Activated CD8-positive, alpha-beta T cell treated with anti-CD3 and anti-CD28 coated beads for 36 hours (primary cell): ENCODE measurements around the gene TEX51. TPM values are rescaled to one million over a fixed set of nuclear protein-coding genes. Genes with fewer than 3 reads are reported as not detected.

ENCODE experiments used
- ATAC-seq: fragments of 200-7000 bp; cut with Tn5 transposase; one replicate; pipeline ENCODE4 v1.10.0; 2021; ENCODE audit warnings: mild to moderate bottlenecking, moderate library complexity
- CTCF ChIA-PET: fragments of 350-600 bp; sonication (Branson Sonifier 250); formaldehyde crosslinking; loops from one replicate; lab custom pipeline; 2021; ENCODE audit warnings: antibody characterized with exemption; lab: Charles Lee
- POLR2A ChIA-PET: fragments of 350-600 bp; sonication (Branson Sonifier 250); formaldehyde crosslinking; loops from one replicate; lab custom pipeline; 2021; ENCODE audit warnings: antibody characterized with exemption; lab: Charles Lee
- DNase-seq: peaks from one replicate; pipeline ENCODE4 v3.0.0-alpha.2; 2020
- H3K27ac Mint-ChIP-seq: one replicate; pipeline ENCODE4 v1.8.0; 2021; ENCODE audit warnings: mild to moderate bottlenecking, mixed read lengths
- H3K27me3 Mint-ChIP-seq: one replicate; pipeline ENCODE4 v1.8.0; 2021; ENCODE audit warnings: mixed read lengths
- H3K36me3 Mint-ChIP-seq: one replicate; pipeline ENCODE4 v1.8.0; 2021; ENCODE audit warnings: low read depth, mixed read lengths
- H3K4me1 Mint-ChIP-seq: one replicate; pipeline ENCODE4 v1.8.0; 2021; ENCODE audit warnings: low read depth, mixed read lengths
- H3K4me3 Mint-ChIP-seq: one replicate; pipeline ENCODE4 v1.8.0; 2021; ENCODE audit warnings: mild to moderate bottlenecking, moderate library complexity, mixed read lengths
- H3K9me3 Mint-ChIP-seq: one replicate; pipeline ENCODE4 v1.8.0; 2021; ENCODE audit warnings: mixed read lengths
- CTCF ChIP-seq: fragments of 200-600 bp; IDR thresholded peaks from one replicate; pipeline ENCODE4 v1.8.0; 2022; ENCODE audit warnings: antibody characterized with exemption, mild to moderate bottlenecking
- intact Hi-C: fragments of 100-400 bp; cut with micrococcal nuclease; formaldehyde crosslinking; loops from one replicate; pipeline ENCODE4 v1.10.0; 2022
- total RNA-seq, 2 experiments: library from RNA; stranded (reverse); gene quantifications; one replicate each; pipeline ENCODE4 v1.2.3, GENCODE V29; 2021

Gene TEX51
- total RNA-seq, 2 experiments from 2014 or later: not detected

- no peak overlapping the region for H3K4me3 Mint-ChIP-seq
- peaks cover 5% of the 10 kb centered on the region for H3K27me3 Mint-ChIP-seq
- POLR2A ChIA-PET: no interaction called here
- no peak for ATAC-seq
- DNase-seq: no peak
- no peaks in the 10 kb centered on the region for H3K9me3 Mint-ChIP-seq
- no peak for TF ChIP-seq CTCF
- H3K4me1 Mint-ChIP-seq: no peaks in the 10 kb centered on the region
- H3K36me3 Mint-ChIP-seq: no peaks in the 10 kb centered on the region
- CTCF ChIA-PET: no interaction called here
- H3K27ac Mint-ChIP-seq: no peak overlapping the region
- intact Hi-C loops: no loop called here
Measured at GRCh38 chr2:126921066-126921465, 22.4 kb downstream of the TEX51 start.

- H3K4me3 Mint-ChIP-seq: no peak overlapping the region
- ATAC-seq (no peak), DNase-seq (no peak)
- ChIA-PET POLR2A (interaction anchor here (0.7 kb wide), 1 partner anchor 131 kb away, joined by 4 read pairs; no protein-coding TSS in a partner anchor), CTCF (interaction anchor here (2.6 kb wide), 1 partner anchor 41 kb away, joined by 7 read pairs; no protein-coding TSS in a partner anchor)
- no peaks in the 10 kb centered on the region for H3K36me3 Mint-ChIP-seq
- no peak for TF ChIP-seq CTCF
- H3K27ac Mint-ChIP-seq: no peak overlapping the region
- H3K9me3 Mint-ChIP-seq: no peaks in the 10 kb centered on the region
- H3K27me3 Mint-ChIP-seq: peaks cover 14% of the 10 kb centered on the region
- intact Hi-C loops: no loop called here
- no peaks in the 10 kb centered on the region for H3K4me1 Mint-ChIP-seq
Measured at GRCh38 chr2:126930970-126931590, 32.4 kb downstream of the TEX51 start.

GRCh38 chr2:126932529-126932928, 33.8 kb downstream of the TEX51 start:
- ChIA-PET CTCF (interaction anchor here (2.6 kb wide), 1 partner anchor 39 kb away, joined by 7 read pairs; no protein-coding TSS in a partner anchor), POLR2A (no interaction called here)
- Mint-ChIP-seq H3K9me3 (no peaks in the 10 kb centered on the region), H3K27me3 (peaks cover 15% of the 10 kb centered on the region), H3K27ac (no peak overlapping the region), H3K36me3 (no peaks in the 10 kb centered on the region), H3K4me1 (no peaks in the 10 kb centered on the region), H3K4me3 (no peak overlapping the region)
- no peak for TF ChIP-seq CTCF
- ATAC-seq (no peak), DNase-seq (no peak)
- intact Hi-C loops: no loop called here

GRCh38 chr2:126932966-126933710, 34.4 kb downstream of the TEX51 start:
- TF ChIP-seq CTCF: no peak
- CTCF ChIA-PET: interaction anchor here (2.6 kb wide), 1 partner anchor 39 kb away, joined by 7 read pairs; no protein-coding TSS in a partner anchor
- H3K4me1 Mint-ChIP-seq: no peaks in the 10 kb centered on the region
- H3K27me3 Mint-ChIP-seq: peaks cover 15% of the 10 kb centered on the region
- no peaks in the 10 kb centered on the region for H3K9me3 Mint-ChIP-seq
- H3K4me3 Mint-ChIP-seq: no peak overlapping the region
- DNase-seq (no peak), ATAC-seq (no peak)
- no peak overlapping the region for H3K27ac Mint-ChIP-seq
- POLR2A ChIA-PET: no interaction called here
- intact Hi-C loops: no loop called here
- H3K36me3 Mint-ChIP-seq: no peaks in the 10 kb centered on the region

- ATAC-seq (no peak), DNase-seq (no peak)
- no peaks in the 10 kb centered on the region for H3K36me3 Mint-ChIP-seq
- ChIA-PET POLR2A (no interaction called here), CTCF (interaction anchor here (2.6 kb wide), 1 partner anchor 38 kb away, joined by 7 read pairs; no protein-coding TSS in a partner anchor)
- no peak overlapping the region for H3K4me3 Mint-ChIP-seq
- H3K27me3 Mint-ChIP-seq: peaks cover 15% of the 10 kb centered on the region
- H3K9me3 Mint-ChIP-seq: no peaks in the 10 kb centered on the region
- intact Hi-C loops: no loop called here
- H3K27ac Mint-ChIP-seq: no peak overlapping the region
- no peak for TF ChIP-seq CTCF
- no peaks in the 10 kb centered on the region for H3K4me1 Mint-ChIP-seq
Measured at GRCh38 chr2:126933711-126934091, 35.0 kb downstream of the TEX51 start.
